ENCODE measurements around the gene NKX2-2. TPM values are rescaled to one million over a fixed set of nuclear protein-coding genes. Genes with fewer than 3 reads are reported as not detected.

Gene NKX2-2
- total RNA-seq, 3 donors from 2014 or later (not counting 1 experiment from before 2014, with no cell fraction given): not detected

- TF ChIP-seq CTCF (IDR thresholded peaks at IDR 0.05): no peak
- no peak for ATAC-seq
- Mint-ChIP-seq H3K27ac (no peak overlapping the region), H3K4me3 (no peak overlapping the region), H3K27me3 (ENCODE audit: low read depth in 2 of 2) (no peaks in the 10 kb centered on the region), H3K36me3 (no peaks in the 10 kb centered on the region), H3K9me3 (no peaks in the 10 kb centered on the region), H3K4me1 (no peaks in the 10 kb centered on the region)
- Histone ChIP-seq H3K9me3 (ENCODE audit: control insufficient read depth, insufficient read depth, low read length) (no peaks in the 10 kb centered on the region), H3K27ac (ENCODE audit: low read length) (no peak overlapping the region), H3K36me3 (ENCODE audit: control insufficient read depth, insufficient read depth, low read length) (no peaks in the 10 kb centered on the region), H3K27me3 (ENCODE audit: control insufficient read depth, insufficient read depth, low read length) (no peaks in the 10 kb centered on the region), H3K4me1 (ENCODE audit: control insufficient read depth, insufficient read depth, low read length) (no peaks in the 10 kb centered on the region), H3K4me3 (ENCODE audit: low read length) (no peak overlapping the region)
- WGBS (ENCODE audit: insufficient coverage): 85% methylated on average over 20 of the region's 20 CpGs
- intact Hi-C loops (cut with micrococcal nuclease): no loop called here
- DNase-seq: peak in 1 of 2 donors; percentile 48
These were observed 43.6 kb upstream of the NKX2-2 start for GRCh38 chr20:21557241-21558020.

DNA sequence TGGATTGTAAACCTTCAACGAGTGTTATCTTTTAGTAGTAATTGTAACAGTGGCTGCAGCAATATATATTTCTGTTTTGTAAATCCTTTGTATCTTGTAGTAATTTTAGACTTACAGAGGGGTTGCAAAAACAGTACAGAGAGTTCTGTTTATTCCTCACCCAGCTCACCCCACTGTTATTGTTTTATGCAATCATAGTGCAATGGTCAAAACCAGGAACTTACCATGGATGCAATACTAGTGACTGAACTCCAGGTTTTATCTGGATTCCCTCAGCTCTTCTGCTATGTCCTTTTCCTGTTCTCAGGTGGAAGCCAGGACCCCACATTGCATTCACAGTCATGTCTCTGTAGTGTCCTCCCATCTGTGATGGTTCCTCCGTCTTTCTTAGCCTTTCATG, 42.5 kb upstream of the NKX2-2 start:
- 83% methylated on average over 2 of the region's 2 CpGs for WGBS (ENCODE audit: insufficient coverage)
- Histone ChIP-seq H3K4me1 (ENCODE audit: control insufficient read depth, insufficient read depth, low read length) (no peaks in the 10 kb centered on the region), H3K4me3 (ENCODE audit: low read length) (no peak overlapping the region), H3K27ac (ENCODE audit: low read length) (no peak overlapping the region), H3K9me3 (ENCODE audit: control insufficient read depth, insufficient read depth, low read length) (no peaks in the 10 kb centered on the region), H3K27me3 (ENCODE audit: control insufficient read depth, insufficient read depth, low read length) (no peaks in the 10 kb centered on the region), H3K36me3 (ENCODE audit: control insufficient read depth, insufficient read depth, low read length) (no peaks in the 10 kb centered on the region)
- Mint-ChIP-seq H3K4me1 (no peaks in the 10 kb centered on the region), H3K36me3 (no peaks in the 10 kb centered on the region), H3K4me3 (no peak overlapping the region), H3K27ac (no peak overlapping the region), H3K9me3 (no peaks in the 10 kb centered on the region), H3K27me3 (ENCODE audit: low read depth in 2 of 2) (no peaks in the 10 kb centered on the region)
- ATAC-seq: no peak
- no peak for TF ChIP-seq CTCF (IDR thresholded peaks at IDR 0.05)
- intact Hi-C loops (cut with micrococcal nuclease): no loop called here
- DNase-seq: no peak

DNA sequence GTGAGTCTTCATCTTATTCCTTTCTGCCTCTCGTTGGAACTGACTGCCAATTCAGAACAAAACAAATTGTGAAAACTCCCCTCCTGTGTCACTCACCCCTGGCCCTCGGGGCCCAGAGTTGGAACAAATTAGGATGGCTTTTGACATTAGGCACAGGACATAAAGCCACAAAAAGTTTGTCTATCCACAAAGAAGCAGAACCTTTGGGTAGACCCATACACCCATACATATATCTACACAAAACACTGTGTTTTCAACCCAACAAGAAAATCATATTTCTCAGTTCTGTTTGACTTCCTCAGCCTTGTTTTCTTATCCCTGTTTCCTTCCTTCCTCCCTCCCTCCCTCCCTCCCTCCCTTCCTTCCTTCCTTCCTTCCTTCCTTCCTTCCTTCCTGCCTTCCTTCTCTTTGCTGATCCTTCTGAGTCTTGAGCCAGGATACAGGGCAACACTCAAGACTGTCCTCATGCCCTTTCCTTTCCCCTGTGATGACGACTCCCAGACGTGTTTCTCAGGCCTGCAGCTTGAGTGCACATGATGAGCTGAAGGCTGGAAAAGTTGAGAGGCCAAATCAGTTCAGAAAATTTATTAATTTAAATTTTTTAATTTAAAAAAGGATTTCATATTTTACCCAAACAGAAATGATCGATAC, 41.7 kb upstream of the NKX2-2 start:
- no peak for DNase-seq
- H3K4me1 ChIP-seq (ENCODE audit: control insufficient read depth, insufficient read depth, low read length): no peaks in the 10 kb centered on the region
- no peak for TF ChIP-seq CTCF (IDR thresholded peaks at IDR 0.05)
- H3K36me3 ChIP-seq (ENCODE audit: control insufficient read depth, insufficient read depth, low read length): no peaks in the 10 kb centered on the region
- H3K27me3 ChIP-seq (ENCODE audit: control insufficient read depth, insufficient read depth, low read length): no peaks in the 10 kb centered on the region
- Mint-ChIP-seq H3K36me3 (no peaks in the 10 kb centered on the region), H3K27me3 (ENCODE audit: low read depth in 2 of 2) (no peaks in the 10 kb centered on the region), H3K9me3 (no peaks in the 10 kb centered on the region), H3K27ac (no peak overlapping the region), H3K4me3 (no peak overlapping the region), H3K4me1 (no peaks in the 10 kb centered on the region)
- WGBS (ENCODE audit: insufficient coverage): 90% methylated on average over 3 of the region's 5 CpGs
- intact Hi-C loops (cut with micrococcal nuclease): no loop called here
- H3K4me3 ChIP-seq (ENCODE audit: low read length): no peak overlapping the region
- no peaks in the 10 kb centered on the region for H3K9me3 ChIP-seq (ENCODE audit: control insufficient read depth, insufficient read depth, low read length)
- no peak for ATAC-seq
- no peak overlapping the region for H3K27ac ChIP-seq (ENCODE audit: low read length)

Data from natural killer cell (primary cell).